Ramos (cell line): ENCODE data around the gene LTBR.

Experiments
- in situ Hi-C: fragments of 300-500 bp; cut with MboI; formaldehyde crosslinking; loops from one replicate; pipeline ENCODE4 v1.14.3; 2022; ENCODE audit warnings: low sequenced_read_pairs; ENCODE audit not compliant: unreplicated experiment

The LTBR gene

DNA sequence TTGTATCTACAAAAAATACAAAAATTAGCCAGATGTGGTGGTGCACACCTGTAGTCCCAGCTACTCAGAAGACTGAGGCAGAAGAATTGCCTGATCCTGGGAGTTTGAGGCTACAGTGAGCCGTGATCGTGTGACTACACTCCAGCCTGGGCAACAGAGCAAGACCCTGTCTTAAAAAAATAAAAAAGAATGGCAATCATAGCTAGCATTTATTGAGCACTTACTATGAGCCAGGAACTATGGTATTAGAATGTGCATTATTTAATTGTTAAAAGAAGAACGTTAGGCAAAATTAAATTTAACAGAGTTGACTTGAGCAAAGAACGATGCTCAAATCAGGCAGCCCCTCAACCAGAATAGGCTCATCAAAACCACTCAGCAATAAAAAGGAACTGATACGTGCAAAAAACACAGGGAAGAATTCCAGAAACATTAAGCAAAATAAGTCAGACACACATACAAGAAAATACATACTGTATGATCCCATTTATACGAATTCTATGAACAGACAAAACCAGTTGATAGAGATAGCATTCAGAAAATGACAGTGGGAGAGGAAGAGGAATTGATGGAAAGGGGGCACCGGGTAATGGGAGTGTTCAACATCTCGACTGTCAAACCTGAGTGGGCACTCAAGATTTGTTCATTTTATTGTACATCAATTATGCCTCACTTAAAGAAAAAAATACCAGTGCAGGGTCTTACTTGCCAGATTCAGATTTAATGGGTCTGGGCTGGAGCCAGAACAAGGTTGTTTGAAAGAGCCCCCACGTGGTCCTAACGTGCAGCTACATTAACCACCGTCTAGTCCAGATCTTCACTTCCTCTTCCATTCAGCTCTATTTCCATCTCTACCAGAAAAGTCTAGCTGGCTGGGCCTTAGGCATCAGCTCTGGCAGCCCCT is 16.6 kb upstream of the LTBR start:
- in situ Hi-C loops = no loop called here

GRCh38 chr12:6367969-6368892 is 15.7 kb upstream of the LTBR start:
- in situ Hi-C loops = no loop called here

GRCh38 chr12:6368906-6369525 is 14.9 kb upstream of the LTBR start:
- in situ Hi-C loops = no loop called here

- in situ Hi-C loops = no loop called here
Observed at GRCh38 chr12:6369916-6370575, 13.9 kb upstream of the LTBR start.

DNA sequence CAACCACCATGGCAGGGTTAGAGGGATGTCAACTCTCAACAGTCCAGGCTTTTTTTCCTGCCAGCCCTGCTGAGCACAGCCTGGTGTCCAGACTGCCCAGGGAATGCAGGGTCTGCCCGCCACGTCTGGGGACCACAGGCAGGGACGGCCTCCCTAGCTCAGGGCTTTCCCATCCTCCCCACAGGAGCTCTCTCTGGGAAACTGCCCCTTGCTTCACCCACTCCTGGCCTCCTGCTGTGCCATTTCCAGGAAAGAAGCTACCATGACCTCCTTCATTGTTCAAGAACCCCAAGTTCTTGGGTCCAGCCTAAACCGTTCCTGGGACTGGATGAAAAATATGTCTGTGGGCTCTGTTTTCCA is 13.4 kb upstream of the LTBR start:
- in situ Hi-C loops = no loop called here

GRCh38 chr12:6370994-6371754 is 12.8 kb upstream of the LTBR start:
- in situ Hi-C loops = no loop called here

- in situ Hi-C loops = no loop called here
Observed at GRCh38 chr12:6372403-6373003, 11.5 kb upstream of the LTBR start.

DNA sequence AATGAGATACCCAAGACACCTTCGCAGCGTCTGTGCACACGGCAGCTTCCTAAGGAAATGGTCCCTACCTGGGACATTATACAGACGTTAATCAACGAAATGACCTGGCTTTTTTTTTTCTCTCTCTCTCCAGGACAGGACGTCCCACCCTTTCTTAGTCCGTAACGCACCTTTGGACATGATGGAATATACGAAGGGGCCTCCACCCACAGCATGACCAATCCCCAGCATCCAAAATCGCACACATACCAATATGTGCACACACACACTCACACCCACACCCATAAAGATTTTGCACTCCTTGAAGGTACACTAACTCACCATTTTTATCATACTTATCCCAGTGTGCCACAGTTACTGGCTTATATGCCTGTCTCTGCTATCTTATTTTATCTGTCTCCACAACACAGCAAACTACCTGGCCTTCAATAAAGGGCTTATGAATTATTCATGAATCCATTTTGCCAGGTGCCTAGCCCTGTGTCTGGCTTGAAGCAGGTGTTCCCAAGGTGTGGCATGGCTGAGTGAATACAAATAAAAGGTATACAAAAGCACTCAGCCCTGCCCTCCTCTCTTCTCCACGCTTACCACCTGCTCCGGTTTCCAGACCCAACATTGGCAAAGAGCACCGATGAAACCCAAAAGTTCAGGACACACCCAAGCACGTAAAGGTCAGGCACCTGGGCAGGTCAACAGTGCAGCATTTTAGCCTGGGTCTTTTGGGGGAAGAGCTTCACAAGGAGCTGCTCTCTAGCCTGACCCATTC is 10.8 kb upstream of the LTBR start:
- in situ Hi-C loops = no loop called here

DNA sequence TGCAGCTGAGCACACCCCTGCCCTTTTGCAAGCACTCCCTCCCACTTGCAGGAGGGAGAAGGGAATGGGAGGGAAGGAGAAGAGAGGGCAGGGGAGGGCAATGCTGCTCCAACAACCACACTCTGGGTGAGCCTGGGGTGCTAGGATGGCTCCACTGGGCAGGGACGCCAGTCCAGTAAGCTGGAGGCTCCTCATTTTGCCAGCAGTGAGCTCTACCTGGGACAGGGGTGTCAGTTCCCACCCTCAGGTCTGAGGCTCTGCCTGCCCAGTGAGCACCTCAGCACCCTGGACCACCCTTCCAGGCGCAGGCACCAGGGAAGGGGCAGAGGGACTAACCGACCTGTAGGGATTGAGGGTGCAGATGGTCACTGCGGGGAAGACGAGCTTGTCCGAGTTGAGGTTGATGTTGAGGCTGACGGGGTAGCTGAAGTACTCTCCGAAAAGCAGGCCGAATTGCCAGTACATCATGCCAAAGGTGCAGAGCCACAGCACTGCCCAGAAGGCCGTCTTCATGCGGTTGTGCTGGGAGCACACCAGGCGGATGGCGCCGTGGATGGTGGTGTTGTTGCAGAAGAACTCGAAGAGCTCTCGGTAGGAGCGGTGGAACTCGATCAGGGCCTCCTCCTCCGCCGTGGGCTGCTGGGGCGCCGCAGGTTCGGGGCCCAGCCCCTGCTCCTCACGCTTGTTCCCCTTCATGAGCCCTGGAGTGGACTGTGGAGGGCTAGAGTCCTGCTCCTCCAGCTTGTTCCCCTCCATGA is 9.8 kb upstream of the LTBR start:
- in situ Hi-C loops = no loop called here

GRCh38 chr12:6374786-6375160 is 9.2 kb upstream of the LTBR start:
- in situ Hi-C loops = no loop called here

- in situ Hi-C loops = no loop called here
Observed at GRCh38 chr12:6375269-6376078, 8.5 kb upstream of the LTBR start, which contains the start of gene SCNN1A. Gene SCNN1A, minus strand, starts transcription at chr12:6375563. Its CDS starts 780 bp downstream, at chr12:6374783.

DNA sequence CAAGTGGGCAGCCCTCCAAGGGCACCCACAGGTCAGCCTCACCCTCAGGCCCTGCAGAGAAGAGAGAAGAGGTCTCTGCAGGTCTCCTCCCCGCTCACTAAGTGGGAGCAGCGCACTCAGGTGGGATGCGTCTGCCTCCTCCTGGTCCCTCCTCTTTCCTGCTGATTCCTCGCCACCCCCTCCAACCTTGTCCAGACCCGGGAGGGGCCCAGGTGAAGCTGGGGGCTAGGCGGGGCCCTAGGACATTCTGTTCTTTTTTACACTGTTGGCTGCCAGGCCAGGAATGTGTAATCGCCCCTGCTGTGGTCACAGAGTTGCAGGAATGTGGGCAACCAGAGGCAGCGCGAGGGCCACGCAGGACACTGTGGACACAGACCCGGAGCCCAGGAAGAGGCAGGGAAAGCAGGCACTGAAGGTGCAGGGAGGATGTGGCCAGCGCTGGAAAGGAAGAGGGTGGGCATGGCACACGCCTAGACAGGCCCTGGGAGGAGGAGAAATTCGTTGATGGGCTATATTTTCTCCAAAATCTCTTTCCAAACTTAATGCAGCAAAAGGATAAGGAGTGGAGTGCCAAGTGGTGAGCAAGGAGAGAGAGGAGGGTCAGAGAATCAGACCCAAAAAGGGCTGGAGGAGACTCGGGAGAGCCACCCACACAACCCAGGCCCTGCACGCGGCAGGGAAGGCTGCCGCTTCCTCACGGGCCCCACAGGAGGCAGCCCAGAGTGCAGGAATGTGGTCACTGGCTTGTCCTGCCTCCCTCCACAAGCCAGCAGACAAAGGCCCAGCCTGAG is 7.7 kb upstream of the LTBR start:
- in situ Hi-C loops = no loop called here

- in situ Hi-C loops = no loop called here
Observed at GRCh38 chr12:6376870-6377666, 6.9 kb upstream of the LTBR start.

GRCh38 chr12:6377667-6377994 is 6.3 kb upstream of the LTBR start:
- in situ Hi-C loops = no loop called here

GRCh38 chr12:6378709-6379472 is 5.1 kb upstream of the LTBR start:
- in situ Hi-C loops = no loop called here
